ENCODE data around the gene KRT4.

GRCh38 chr12:52806821-52807543 lies 6.9 kb downstream of the KRT4 start:
- no peak for TF ChIP-seq MAX (IDR thresholded peaks at IDR 0.05)
- no peak for TF ChIP-seq CTCF (IDR thresholded peaks at IDR 0.05 in 2 of 3, conservative IDR thresholded peaks at IDR 0.05 in 1 of 3; ENCODE audit: borderline replicate concordance in 1 of 3, insufficient read depth in 1 of 3, low read depth in 2 of 3, low read length in 2 of 3)
- TF ChIP-seq POLR2AphosphoS5 (IDR thresholded peaks at IDR 0.05; ENCODE audit: low read depth, low read length), result no peak
- no peak for TF ChIP-seq EZH2 (IDR thresholded peaks at IDR 0.05)
- no peak for TF ChIP-seq POLR2A (IDR thresholded peaks at IDR 0.05; ENCODE audit: borderline replicate concordance, extremely low read depth, insufficient read depth, insufficient read length)
- no peak for TF ChIP-seq REST (IDR thresholded peaks at IDR 0.05; ENCODE audit: low read depth)
